NCI-H2171 (cell line): ENCODE measurements around the gene MRPS14.
A peak's percentile ranks its signal among the peaks of the same experiment; 100 is the strongest.
"Not testable (repeated sequence)": the region's sequence is repeated elsewhere in the genome, so short reads cannot be mapped to it uniquely, and the experiment has no call there.

ENCODE experiments used
- DNase-seq: peaks from one replicate; lab custom pipeline; 2025; lab: John Stamatoyannopoulos, UW

MRPS14 gene

GRCh38 chr1:175023043-175023921 is at the start of gene MRPS14:
MRPS14 (minus strand) TSS chr1:175023425; CDS start chr1:175023408, 17 bp downstream.
- DNase-seq = peak; percentile 98

GRCh38 chr1:175072099-175072951 is 49.1 kb upstream of the MRPS14 start:
- DNase-seq = peak; percentile 54

GRCh38 chr1:175071276-175071943 is 48.2 kb upstream of the MRPS14 start:
- DNase-seq = no peak

- DNase-seq = no peak
These were observed 47.6 kb upstream of the MRPS14 start for GRCh38 chr1:175070818-175071217.

- DNase-seq = no peak
These were observed 44.3 kb upstream of the MRPS14 start, which contains the start of gene TNN for GRCh38 chr1:175067362-175068106. TNN (plus strand) TSS chr1:175067833; CDS start chr1:175077419, 9,586 bp downstream.

GRCh38 chr1:175062858-175063257 is 39.6 kb upstream of the MRPS14 start:
- no peak for DNase-seq

- no peak for DNase-seq
These were observed 39.1 kb upstream of the MRPS14 start for GRCh38 chr1:175062339-175062738.

GRCh38 chr1:175054736-175055135 is 31.5 kb upstream of the MRPS14 start:
- no peak for DNase-seq

- no peak for DNase-seq
These were observed 27.8 kb upstream of the MRPS14 start for GRCh38 chr1:175050992-175051391.

- DNase-seq = no peak
These were observed 22.3 kb upstream of the MRPS14 start for GRCh38 chr1:175045519-175045918.

GRCh38 chr1:175045097-175045496 is 21.9 kb upstream of the MRPS14 start:
- DNase-seq = no peak

- DNase-seq = not testable (repeated sequence)
These were observed 21.4 kb upstream of the MRPS14 start for GRCh38 chr1:175044591-175044990.

GRCh38 chr1:175043824-175044223 is 20.6 kb upstream of the MRPS14 start:
- no peak for DNase-seq

- DNase-seq = no peak
These were observed 19.4 kb upstream of the MRPS14 start for GRCh38 chr1:175042650-175043049.

- DNase-seq = no peak
These were observed 17.2 kb upstream of the MRPS14 start for GRCh38 chr1:175040324-175040879.

- DNase-seq = no peak
These were observed 14.2 kb upstream of the MRPS14 start for GRCh38 chr1:175037416-175037815.

- no peak for DNase-seq
These were observed 13.3 kb upstream of the MRPS14 start for GRCh38 chr1:175036476-175036875.

GRCh38 chr1:175035865-175036264 is 12.6 kb upstream of the MRPS14 start:
- DNase-seq = no peak

GRCh38 chr1:175034775-175035174 is 11.6 kb upstream of the MRPS14 start:
- no peak for DNase-seq

GRCh38 chr1:175033953-175034352 is 10.7 kb upstream of the MRPS14 start:
- no peak for DNase-seq

- DNase-seq = no peak
These were observed 1.5 kb upstream of the MRPS14 start for GRCh38 chr1:175024773-175025172.
